Stimulated activated naive CD4-positive, alpha-beta T cell treated with Interleukin-2 at 50 U/mL for 16 hours (primary cell): ENCODE data around the gene UBL5.
"Not testable (repeated sequence)": the region's sequence is repeated elsewhere in the genome, so short reads cannot be mapped to it uniquely, and the experiment has no call there.

Experiments
- DNase-seq: peaks from one replicate; lab custom pipeline; 2025; lab: John Stamatoyannopoulos, UW

The UBL5 gene

DNA sequence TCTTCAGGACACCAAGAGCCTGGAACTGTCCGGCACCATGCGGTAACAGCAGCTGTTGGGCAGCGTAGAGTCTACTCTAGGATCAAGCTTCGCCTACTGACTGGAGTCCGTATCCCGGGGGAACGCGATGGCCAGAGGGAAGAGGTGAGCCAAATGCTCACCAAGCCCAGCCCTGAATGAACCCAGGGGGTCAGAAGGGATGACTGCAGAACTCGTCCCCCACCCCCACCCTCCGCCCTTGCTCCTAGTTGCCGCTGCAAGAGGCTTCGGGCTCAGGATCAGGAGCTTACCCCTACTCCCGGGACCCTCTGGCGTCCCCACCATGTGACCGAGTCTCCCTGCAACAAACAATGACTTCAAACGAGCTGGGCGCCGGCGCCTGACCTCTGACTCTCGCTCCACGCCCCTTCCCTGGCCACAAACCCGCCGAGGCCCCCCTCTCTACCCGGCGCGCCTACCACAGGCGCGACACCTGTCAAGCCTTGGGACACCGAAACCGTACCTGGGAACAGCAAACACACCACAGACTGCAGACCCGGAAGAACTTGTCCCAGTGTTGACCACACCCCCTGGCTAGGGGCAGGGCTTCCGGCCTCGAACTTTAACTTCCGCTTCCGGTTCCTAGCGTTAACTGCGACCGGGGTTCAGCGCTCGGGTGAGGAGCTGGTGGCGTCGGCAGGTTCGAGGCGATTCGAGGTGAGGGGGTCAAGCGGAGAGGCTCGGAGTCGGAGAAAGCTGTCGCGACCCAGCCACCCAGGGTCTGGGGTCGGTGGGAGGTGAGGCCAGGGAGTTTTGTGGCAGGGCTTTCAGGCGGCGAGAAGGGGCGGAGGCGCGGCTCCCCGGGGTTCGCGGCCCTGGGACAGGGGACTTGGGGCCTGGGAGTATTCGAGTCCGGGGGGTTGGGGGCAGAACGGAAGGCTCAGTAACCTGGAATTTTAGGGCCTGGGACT, at the start of gene UBL5:
Gene UBL5, plus strand, starts transcription at position 630 of the 950 bp plus-strand sequence. CDS start 420 bp downstream, outside the sequence.
- peak; percentile 85 for DNase-seq

DNA sequence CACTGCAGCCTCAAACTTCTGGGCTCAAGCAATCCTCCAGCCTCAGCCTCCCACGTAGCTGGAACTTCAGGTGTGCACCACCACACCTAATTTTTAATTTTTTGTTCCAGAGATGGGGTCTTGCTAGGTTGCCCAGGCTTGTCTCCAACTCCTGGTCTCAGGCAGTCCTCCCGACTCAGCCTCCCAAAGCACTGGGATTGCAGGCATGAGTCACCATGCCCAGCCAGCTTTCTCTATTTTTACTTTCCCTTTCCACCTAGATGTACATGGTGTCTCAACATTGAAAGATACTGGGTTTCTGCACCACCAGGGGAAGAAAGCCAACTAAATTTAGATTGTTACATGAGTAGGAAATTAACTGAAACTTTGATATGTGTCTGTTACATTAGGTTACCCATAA, 45.4 kb upstream of the UBL5 start:
- DNase-seq, result no peak

DNA sequence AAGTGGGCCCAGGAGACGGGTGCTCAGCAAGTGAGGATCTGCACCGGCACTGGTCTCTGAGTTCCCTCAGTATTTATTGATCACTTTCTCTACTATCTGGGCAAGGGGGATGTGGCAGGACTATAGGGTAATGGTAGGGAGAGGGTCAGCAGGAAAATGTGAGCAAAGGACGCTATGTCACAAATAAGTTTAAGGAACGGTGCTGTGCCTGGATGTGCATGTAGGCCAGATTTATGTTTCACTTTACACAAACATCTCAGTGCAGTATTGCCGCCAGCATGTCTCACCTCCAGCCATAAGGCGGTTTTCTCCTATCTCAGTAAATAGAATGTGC, 43.6 kb upstream of the UBL5 start:
- DNase-seq, result not testable (repeated sequence)

DNA sequence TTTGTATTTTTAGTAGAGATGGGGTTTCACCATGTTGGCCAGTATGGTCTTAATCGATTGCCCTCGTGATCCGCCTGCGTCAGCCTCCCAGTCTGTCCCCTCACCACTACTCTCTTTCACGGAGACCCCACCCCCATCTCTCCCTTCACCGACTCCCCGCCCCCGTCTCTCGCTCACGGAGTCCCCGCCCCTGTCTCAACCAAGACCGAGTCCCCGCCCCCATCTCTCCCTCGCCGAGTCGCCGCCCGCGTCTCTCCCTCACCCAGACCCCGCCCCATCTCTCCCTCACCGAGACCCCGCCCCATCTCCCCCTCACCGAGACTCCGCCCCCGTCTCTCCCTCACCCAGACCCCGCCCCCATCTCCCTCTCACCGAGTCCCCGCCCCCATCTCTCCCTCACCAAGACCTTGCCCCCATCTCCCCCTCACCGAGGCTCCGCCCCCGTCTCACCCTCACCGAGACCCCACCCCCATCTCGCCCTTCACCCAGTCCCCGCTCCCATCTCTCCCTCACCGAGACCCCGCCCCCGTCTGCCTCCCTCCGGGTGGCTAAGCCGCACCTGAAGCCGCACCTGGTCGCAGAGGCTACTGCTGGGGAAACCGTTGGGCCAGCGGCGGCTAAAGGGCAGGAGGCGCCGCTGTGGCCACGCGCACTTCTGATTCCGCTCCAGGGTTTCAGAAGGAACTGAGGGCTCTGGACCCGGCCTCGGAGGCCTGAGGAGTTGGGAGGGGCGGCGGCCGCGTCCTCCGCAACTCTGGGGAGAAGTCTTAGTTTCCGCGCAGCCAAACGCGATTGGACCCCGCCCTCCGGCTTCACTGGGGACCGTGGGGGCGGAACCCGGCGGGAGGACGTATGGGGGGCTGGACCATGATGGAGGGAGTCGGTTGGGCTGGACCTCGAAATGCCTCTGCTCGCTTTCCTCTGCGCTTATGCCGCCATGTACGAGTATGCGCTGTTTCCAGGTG, 42.1 kb upstream of the UBL5 start:
- DNase-seq, result peak; percentile 98

DNA sequence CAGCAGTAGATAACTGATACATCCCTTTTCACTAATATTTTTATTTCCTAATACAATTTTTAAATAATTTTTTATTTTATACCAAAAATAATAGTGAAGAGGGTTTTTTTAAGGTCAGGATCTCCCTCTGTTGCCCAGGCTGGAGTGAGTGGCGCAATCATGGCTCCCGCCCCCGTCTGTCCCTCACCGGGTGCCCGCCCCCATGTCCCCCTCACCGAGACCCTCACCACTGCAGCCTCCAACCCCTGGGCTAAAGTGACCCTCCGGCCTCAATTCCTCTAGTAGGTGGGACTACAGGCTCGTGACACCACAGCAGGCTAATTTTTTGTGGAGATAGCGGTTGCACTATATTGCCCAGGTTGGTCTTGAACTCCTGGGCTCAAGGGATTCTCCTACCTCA, 41.4 kb upstream of the UBL5 start:
- DNase-seq, result no peak

DNA sequence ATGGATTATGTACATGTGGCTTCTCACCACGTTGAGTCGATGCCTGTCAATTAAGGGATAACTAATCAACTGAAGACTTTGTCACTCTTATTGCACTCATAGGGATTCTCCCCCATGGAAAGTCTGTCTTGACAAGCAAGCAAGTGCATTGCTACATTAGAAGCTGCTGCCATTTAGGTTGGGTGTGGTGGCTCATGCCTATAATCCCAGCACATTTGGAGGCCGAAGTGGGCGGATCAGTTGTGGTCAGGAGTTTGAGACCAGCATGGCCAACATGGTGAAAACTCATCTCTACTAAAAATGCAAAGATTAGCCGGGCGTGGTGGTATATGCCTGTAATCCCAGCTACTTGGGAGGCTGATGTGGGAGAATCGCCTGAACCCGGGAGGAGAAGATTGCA, 40.9 kb upstream of the UBL5 start:
- DNase-seq, result no peak

DNA sequence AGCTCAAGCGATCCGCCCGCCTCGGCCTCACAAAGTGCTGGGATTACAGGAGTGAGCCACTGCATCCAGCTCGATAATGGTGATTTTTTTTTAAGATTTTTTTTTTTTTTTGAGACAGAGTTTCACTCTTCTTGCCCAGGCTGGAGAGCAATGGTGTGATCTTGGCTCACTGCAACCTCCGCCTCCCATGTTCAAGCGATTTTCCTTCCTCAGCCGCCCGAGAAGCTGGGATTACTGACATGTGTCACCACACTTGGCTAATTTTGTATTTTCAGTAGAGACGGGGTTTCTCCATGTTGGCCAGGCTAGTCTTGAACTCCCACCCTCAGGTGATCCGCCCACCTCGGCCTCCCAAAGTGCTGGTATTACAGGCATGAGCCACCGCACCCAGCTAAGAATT, 39.1 kb upstream of the UBL5 start:
- DNase-seq, result not testable (repeated sequence)

DNA sequence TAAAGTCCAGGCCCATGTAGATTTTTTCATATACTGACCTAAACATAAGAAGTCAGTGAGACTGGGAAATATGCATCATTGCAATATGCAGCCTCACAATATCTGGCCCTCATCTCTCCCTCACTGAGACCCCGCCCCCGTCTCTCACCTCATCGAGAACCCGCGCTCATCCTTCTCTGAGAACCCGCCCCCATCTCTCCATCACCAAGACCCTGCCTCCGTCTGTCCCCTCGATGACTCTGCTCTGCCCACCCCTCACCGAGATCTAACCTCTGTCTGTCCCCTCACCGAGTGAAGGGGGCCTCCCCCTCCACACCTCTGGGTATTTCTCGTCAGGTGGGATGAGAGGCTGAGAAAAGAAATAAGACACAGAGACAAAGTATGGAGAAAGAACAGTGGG, 38.7 kb upstream of the UBL5 start:
- DNase-seq, result no peak

DNA sequence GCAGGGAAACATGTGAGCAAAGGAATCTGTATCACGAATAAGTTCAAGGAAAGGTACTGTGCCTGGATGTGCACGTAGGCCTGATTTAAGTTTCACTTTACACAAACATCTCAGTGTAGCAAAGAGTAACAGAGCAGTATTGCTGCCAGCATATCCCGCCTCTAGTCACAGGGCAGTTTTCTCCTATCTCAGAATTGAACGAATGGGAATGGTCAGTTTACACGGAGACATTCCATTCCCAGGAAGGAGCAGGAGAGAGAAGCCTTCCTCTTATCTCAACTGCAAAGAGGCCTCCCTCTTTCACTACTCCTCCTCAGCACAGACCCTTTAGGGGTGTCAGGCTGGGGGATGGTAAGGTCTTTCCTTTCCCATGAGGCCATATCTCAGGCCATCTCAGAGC, 38.1 kb upstream of the UBL5 start:
- not testable (repeated sequence) for DNase-seq

DNA sequence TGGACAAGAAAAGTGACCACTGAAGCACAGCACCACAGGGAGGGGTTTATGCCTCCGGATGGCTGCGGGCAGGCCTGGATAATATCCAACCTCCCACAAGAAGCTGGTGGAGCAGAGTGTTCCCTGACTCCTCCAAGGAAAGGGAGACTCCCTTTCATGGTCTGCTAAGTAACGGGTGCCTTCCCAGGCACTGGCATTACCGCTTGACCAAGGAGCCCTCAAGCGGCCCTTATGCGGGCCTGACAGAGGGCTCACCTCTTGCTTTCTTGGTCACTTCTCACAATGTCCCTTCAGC, 36.7 kb upstream of the UBL5 start:
- DNase-seq, result not testable (repeated sequence)

DNA sequence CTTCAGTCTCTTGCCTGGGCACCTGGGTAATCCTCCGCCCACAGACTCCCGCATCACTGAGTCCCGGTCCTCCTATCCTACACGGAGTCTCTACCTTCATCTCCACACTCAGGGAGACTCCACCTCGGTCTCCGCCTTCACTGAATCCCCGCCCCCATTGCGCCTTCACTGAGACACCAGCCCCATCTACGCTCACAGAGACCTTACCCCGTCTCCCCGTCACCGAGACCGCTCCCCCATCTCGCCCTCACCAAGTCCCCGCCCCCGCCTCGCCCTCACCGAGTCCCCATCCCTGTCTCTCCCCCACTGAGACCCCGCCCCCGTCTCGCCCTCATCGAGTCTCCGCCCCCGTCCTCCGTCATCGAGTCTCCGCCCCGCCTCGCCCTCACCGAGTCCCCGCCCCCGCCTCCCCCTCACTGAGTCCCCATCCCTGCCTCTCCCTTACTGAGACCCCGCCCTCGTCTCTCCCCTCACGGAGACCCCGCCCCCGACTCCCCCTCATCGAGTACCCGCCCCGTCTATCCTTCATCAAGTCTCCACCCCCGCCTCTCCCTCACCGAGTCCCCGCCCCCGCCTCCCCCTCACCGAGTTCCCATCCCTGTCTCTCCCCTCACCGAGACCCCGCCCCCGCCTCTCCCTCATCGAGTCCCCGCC, 36.0 kb upstream of the UBL5 start:
- DNase-seq, result peak; percentile 94

DNA sequence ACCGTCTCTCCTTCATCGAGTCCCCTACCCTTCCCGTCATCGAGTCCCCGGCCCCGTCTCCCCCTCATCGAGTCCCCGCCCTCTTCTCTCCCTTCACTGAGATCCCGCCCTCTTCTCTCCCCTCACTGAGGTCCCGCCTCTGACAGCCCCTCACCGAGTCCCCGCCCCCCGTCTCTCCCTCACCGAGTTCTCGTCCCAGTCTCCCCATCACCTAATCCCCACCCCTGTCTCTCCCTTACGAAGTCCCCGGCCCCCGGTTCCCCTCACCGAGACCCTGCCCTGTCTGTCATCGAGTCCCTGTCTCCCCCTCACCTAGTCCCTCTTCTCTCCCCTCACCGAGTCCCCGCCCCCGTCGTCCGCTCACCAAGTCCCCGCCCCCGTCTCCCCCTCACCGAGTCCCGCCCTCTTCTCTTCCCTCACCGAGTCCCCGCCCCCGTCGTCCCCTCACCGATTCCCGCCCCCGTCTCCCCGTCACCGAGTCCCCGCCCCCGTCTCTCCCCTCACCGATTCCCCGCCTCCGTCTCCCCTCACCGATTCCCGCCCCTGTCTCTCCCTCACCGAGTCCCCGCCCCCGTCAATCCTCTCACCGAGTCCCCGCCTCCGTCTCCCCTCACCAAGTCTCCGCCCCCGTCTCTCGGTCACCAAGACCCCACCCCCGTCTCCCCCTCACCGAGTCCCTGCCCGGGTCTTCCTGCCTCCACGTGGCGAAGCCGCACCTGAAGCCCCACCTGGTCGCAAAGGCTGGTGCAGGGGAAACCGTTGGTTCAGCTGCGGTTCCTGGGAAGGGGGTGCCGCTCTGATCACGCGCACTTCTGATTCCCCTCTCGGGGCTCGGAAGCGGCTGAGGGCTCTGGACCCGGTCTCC, 35.3 kb upstream of the UBL5 start:
- peak; percentile 97 for DNase-seq

DNA sequence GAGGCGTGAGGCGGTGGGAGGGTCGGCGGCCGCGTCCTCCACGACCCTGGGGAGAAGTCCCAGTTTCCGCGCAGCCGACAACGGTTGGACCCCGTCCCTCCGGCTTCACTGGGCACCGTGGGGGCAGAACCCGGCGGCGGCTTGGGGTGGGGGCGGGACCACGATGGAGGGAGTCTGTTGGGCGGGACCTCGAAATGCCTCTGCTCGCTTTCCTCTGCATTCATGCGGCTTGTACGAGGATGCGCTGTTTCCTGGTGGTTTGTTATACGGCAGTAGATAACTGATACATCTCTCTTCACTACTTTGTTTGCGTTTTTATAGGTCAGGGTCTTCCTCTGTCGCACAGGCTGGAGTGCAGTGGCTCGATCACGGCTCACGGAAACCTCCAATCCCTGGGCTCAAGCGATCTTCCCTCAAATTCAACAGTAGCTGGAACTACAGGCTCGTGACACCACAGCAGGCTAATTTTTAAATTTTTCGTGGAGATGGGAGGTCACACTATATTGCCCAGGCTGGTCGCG, 34.6 kb upstream of the UBL5 start:
- DNase-seq, result peak; percentile 69

DNA sequence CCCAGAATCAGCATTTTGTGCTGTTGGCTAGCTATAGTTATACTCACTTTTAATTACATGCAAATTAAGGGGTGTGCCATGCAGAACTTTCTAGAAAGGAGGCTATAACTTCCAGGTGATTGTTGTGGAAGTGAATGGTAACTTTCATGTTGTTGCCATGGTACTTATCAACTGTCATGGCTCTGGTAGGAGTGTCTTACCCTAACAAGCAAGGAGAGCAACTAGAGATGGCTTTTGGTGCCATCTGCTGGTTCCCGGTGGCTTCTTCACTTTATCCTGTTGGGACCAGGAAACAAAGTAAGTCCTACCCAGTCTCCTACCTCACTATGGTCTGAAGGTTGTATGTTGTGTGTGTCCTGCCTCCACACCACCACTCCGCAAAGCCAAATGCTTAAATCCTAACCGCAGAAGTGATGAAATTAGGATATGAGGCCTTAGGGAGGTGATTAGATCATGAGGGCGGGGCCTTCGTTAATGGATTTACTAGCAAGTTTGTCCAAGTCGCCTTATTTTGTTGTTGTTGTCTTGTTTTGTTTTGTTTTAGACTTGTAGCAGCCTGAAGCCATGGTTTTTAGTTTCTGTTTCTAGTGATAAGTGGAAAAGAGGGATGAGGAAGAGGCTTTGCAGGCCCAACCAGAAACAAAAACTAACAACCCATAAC, 31.5 kb upstream of the UBL5 start:
- peak; percentile 80 for DNase-seq

DNA sequence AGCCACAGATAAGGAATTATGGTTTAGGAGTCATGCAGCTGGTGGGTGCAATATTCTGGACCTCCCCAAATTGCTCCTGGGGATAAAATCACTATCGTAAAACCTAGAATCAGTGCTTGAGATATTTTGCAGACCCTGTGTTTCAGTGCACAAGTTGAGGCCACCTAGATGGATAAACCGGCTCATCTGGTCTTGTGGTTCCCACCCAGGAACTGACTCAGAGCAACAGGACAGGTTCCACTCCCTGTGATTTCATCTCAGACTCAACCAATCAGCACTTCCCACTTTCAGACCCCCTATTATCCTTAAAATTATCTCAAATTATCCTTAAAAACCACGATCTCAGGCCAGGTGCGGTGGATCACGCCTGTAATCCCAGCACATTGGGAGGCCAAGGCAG, 29.8 kb upstream of the UBL5 start:
- DNase-seq, result no peak

DNA sequence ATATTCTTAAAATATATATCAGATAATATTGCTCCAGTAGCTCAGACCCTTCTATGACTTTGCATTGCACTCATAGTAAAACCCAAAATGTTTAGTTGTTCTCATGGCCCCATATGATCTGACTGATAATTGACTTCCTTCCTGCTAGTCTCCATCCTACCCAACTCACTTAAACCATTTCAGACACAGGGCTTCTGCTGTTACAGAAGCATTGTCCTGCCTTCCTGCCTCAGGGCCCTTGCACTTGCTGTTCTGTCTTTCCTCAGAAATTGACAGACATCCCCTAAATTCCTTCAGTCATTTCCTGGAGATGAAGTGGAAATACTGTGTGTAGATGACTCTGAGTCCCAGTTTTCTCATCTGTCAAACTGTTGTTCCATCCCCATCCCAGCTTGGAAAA, 28.6 kb upstream of the UBL5 start:
- DNase-seq, result no peak

DNA sequence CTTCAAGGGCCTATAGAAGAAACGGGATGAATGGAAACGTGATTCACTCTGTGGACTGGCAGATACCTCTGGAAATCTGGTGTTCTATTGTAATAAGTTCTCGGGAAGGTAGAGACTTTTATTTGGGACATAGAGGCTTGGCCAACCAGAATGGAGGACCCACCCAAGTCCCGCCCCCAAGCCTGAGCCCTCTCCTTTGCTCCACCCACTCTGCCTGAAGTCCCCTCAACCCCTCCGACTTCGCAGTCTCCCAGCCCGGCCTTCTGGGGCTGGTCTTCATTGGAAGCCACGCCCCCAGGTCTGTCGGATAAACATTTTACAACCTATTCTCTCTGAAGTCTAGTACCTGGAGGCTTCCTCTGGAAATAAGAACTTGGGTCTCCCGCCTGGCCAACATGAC, 25.7 kb upstream of the UBL5 start:
- DNase-seq, result no peak

DNA sequence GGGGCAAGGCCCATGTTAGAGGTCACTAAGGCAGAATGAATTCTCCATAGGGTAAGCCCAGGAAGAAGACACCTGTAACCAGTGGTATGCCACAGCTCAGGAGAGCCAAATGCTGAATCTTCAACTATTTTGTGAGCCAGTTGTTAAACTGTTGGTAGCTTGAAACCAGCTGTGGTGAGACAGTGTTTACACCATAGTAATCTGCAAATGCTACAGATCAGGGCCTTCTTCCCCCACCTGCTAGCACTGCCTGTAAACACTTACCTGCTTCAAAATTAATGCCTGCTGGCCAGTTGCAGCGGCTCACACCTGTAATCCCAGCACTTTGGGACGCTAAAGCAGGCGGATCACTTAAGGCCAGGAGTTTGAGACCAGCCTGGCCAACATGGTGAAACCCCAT, 20.9 kb upstream of the UBL5 start:
- DNase-seq, result no peak

DNA sequence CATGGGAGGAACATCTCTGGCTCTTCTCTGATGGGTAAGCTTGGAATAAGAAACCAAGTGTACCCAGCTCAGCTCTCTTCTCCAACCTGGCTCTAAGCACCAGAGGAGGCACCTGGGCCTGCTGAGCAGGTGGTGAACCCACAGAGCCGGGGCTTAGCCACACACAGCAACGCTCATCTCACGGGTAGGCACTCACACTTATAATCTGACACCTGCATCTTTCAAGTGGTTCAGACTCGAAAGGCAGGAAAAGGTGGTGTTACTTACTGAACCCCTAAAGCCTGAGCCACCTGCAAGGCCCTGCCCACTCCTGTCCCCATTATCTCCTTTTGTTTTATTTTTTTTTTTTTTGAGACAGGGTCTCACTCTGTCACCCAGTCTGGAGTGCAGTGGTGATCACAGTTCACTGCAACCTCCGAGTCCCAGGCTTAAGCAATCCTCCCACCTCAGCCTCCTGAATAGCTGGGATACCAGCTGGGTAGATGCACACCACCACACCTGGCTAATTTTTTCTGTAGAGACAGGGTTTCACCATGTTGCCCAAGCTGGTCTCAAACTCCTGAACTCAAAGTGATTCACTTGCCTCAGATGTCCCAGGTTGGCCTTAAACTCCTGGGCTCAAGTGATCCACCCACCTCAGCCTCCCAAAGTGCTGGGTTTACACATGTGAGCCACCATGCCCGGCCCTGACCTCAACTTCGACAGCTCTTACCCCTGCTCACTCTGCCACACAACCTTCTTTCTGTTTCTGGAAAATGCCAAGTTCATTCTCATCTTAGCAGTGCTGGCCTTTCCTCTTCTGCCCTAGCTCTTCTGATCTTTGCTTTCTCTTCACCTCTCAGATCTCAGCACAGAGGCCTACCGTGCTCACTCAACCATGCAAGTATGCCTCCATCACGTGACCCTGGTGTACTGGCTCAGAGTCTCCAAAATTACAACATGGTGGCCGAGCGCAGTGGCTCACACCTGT, 18.6 kb upstream of the UBL5 start:
- no peak for DNase-seq

DNA sequence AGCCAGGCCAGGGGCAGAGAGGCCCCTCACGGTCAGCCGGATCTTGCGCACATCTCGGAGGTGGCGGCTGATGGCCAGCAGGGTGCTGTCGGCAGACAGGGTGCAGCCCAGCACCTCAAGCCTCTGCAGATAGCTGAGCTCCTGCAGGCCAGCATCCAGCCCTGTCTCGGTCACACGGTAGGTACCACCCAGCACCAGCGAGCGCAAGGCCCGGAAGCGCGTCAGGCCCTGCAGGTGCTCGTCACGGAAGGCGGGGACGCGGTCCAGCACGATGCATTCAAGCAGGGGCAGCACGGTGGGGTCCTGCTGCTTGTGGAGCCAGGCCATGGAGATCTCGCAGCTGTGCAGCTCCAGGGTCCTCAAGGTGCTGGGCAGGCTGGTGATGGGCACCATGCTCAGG, 16.6 kb upstream of the UBL5 start:
- DNase-seq, result no peak
